SK-N-SH (cell line): ENCODE measurements around the gene YEATS4. TPM values are rescaled to one million over a fixed set of nuclear protein-coding genes. Genes with fewer than 3 reads are reported as not detected.

ENCODE experiments used
- CTCF ChIA-PET: fragments of 300-600, 350-600 bp; formaldehyde crosslinking; extraction: SDS; loops from one replicate; lab custom pipeline; 2021; lab: Yijun Ruan, JAX
- POLR2A ChIA-PET: fragments of 350-600 bp; sonication (Branson Sonifier 250); formaldehyde crosslinking; extraction: SDS; loops from one replicate; lab custom pipeline; 2020; ENCODE audit warnings: antibody characterized with exemption, inconsistent platforms; lab: Yijun Ruan, JAX
- DNase-seq: peaks from one replicate; pipeline ENCODE4 v3.0.0; 2012
- H2AFZ ChIP-seq: fragments of 200-600 bp; sonication (generic); 2 replicates; pipeline ENCODE4 v1.8.1; 2016; ENCODE audit warnings: antibody characterized with exemption, mild to moderate bottlenecking, low read depth
- H3F3A ChIP-seq: fragments of 200-600 bp; sonication (generic); replicated peaks from 2 replicates; pipeline ENCODE3; 2016; ENCODE audit warnings: antibody characterized with exemption, mild to moderate bottlenecking; ENCODE audit not compliant: insufficient read depth
- H3K27ac ChIP-seq, 2 experiments: fragments of 200-500 bp in 1 of 2; fragments of 200-600 bp in 1 of 2; sonication (Bioruptor generic) in 1 of 2; sonication (generic), shearing (Covaris generic) in 1 of 2; 2 replicates each; pipeline versions ENCODE4 v1.5.1 to v1.6.1; 2014 to 2016; ENCODE audit warnings: low read depth in 2 of 2, inconsistent platforms in 1 of 2, low read length in 1 of 2, mild to moderate bottlenecking in 1 of 2, mixed read lengths in 1 of 2
- H3K27me3 ChIP-seq: fragments of 200-600 bp; sonication (generic), shearing (Covaris generic); 2 replicates; pipeline ENCODE4 v1.6.1; 2016; ENCODE audit warnings: mixed run types; ENCODE audit not compliant: insufficient read depth
- H3K36me3 ChIP-seq, 2 experiments: fragments of 200-500 bp in 1 of 2; fragments of 200-600 bp in 1 of 2; sonication (Bioruptor generic) in 1 of 2; sonication (generic) in 1 of 2; replicated peaks in 1 of 2; 2 replicates each; pipeline versions ENCODE3 to v1.5.1; 2014 to 2016; ENCODE audit warnings: low read length in 1 of 2, mild to moderate bottlenecking in 1 of 2; ENCODE audit not compliant: insufficient read depth in 2 of 2, control insufficient read depth in 1 of 2
- H3K4me1 ChIP-seq, 2 experiments: fragments of 200-500 bp in 1 of 2; fragments of 200-600 bp in 1 of 2; sonication (Bioruptor generic) in 1 of 2; sonication (generic), shearing (Covaris generic) in 1 of 2; 2 replicates each; pipeline versions ENCODE4 v1.5.1 to v1.6.1; 2014 to 2016; ENCODE audit warnings: low read depth in 1 of 2, low read length in 1 of 2, mixed run types in 1 of 2; ENCODE audit not compliant: insufficient read depth in 2 of 2, control insufficient read depth in 1 of 2
- H3K4me2 ChIP-seq: fragments of 200-600 bp; sonication (generic), shearing (Covaris generic); 2 replicates; pipeline ENCODE4 v1.6.1; 2017; ENCODE audit warnings: mixed run types
- H3K4me3 ChIP-seq, 2 experiments: fragments of 200-500 bp in 1 of 2; fragments of 200-600 bp in 1 of 2; sonication (Bioruptor generic) in 1 of 2; sonication (generic), shearing (Covaris generic) in 1 of 2; 2 replicates each; pipeline versions ENCODE4 v1.5.1 to v1.8.1; 2014 to 2016; ENCODE audit warnings: low read depth in 2 of 2, inconsistent platforms in 1 of 2, low read length in 1 of 2, mild to moderate bottlenecking in 1 of 2, mixed read lengths in 1 of 2, moderate library complexity in 1 of 2
- H3K79me2 ChIP-seq: fragments of 200-600 bp; sonication (generic); 2 replicates; pipeline ENCODE4 v1.8.1; 2017; ENCODE audit warnings: mild to moderate bottlenecking; ENCODE audit not compliant: insufficient read depth
- H3K9ac ChIP-seq: fragments of 200-600 bp; sonication (generic); 2 replicates; pipeline ENCODE4 v1.6.1; 2017; ENCODE audit warnings: mixed run types
- H3K9me2 ChIP-seq: fragments of 200-600 bp; sonication (generic); 2 replicates; pipeline ENCODE4 v1.6.1; 2017; ENCODE audit warnings: mixed run types
- H3K9me3 ChIP-seq: fragments of 200-600 bp; sonication (generic); 2 replicates; pipeline ENCODE4 v1.6.1; 2017; ENCODE audit warnings: mixed run types, mild to moderate bottlenecking, moderate library complexity
- H4K20me1 ChIP-seq: fragments of 200-600 bp; sonication (generic); 2 replicates; pipeline ENCODE4 v1.6.1; 2017; ENCODE audit warnings: mild to moderate bottlenecking, mixed run types; ENCODE audit not compliant: insufficient read depth
- ELF1 ChIP-seq: IDR thresholded peaks from 2 replicates; pipeline ENCODE4 v1.4.0; 2012
- FOSL2 ChIP-seq: IDR thresholded peaks from 2 replicates; pipeline ENCODE4 v1.4.0; 2012; ENCODE audit warnings: low read depth, mild to moderate bottlenecking, moderate library complexity, borderline replicate concordance
- FOXJ3 ChIP-seq: sonication (generic); formaldehyde crosslinking; IDR thresholded peaks from 2 replicates; pipeline ENCODE4 v1.5.1; 2020; ENCODE audit warnings: mild to moderate bottlenecking, missing genetic modification reagents
- FOXM1 ChIP-seq: IDR thresholded peaks from 2 replicates; pipeline ENCODE4 v1.4.0; 2012; ENCODE audit warnings: low read depth, mild to moderate bottlenecking
- JUND ChIP-seq: IDR thresholded peaks from 2 replicates; pipeline ENCODE4 v1.4.0; 2012
- MEF2A ChIP-seq: IDR thresholded peaks from 2 replicates; pipeline ENCODE4 v1.4.0; 2012; ENCODE audit warnings: low read depth, borderline replicate concordance
- MXI1 ChIP-seq: IDR thresholded peaks from 2 replicates; pipeline ENCODE4 v1.6.1; 2012; ENCODE audit warnings: mild to moderate bottlenecking, low read depth, low read length, improper control_type of control experiment
- NRF1 ChIP-seq: IDR thresholded peaks from 2 replicates; pipeline ENCODE4 v1.6.1; 2012; ENCODE audit warnings: low read depth, mild to moderate bottlenecking, low read length
- POLR2AphosphoS5 ChIP-seq: IDR thresholded peaks from 2 replicates; pipeline ENCODE4 v1.6.1; 2012; ENCODE audit warnings: low read depth, low read length
- RFX5 ChIP-seq: IDR thresholded peaks from 2 replicates; pipeline ENCODE4 v1.6.1; 2012; ENCODE audit warnings: mild to moderate bottlenecking, improper control_type of control experiment, low read length
- RXRA ChIP-seq: IDR thresholded peaks from 2 replicates; pipeline ENCODE4 v1.4.0; 2012; ENCODE audit warnings: low read depth, mild to moderate bottlenecking, borderline replicate concordance
- SMC3 ChIP-seq: IDR thresholded peaks from 2 replicates; pipeline ENCODE4 v1.6.1; 2012; ENCODE audit warnings: low read depth, low read length, improper control_type of control experiment
- YY1 ChIP-seq: IDR thresholded peaks from 2 replicates; pipeline ENCODE4 v1.4.0; 2012; ENCODE audit warnings: low read depth, mild to moderate bottlenecking
- WGBS: methylation state at CpG from one replicate; pipeline ENCODE4 v1.1.6; 2017; ENCODE audit warnings: low lambda C conversion rate; 5-methylcytosine and 5-hydroxymethylcytosine counted together
- polyA plus RNA-seq, 3 experiments: library from polyadenylated mRNA; depleted of rRNA; stranded (reverse); fragments of >200 nt; gene quantifications; 2 replicates each; pipeline ENCODE4 v1.2.3, GENCODE V29; 2012
- TF ChIP-seq, protein P1 (sequence below): IDR thresholded peaks from 2 replicates; pipeline ENCODE4 v1.6.1; 2012; ENCODE audit warnings: mild to moderate bottlenecking, low read depth, low read length, moderate library complexity
- TF ChIP-seq, protein P2 (sequence below): fragments of 150-350 bp; IDR thresholded peaks from 2 replicates; pipeline ENCODE4 v1.6.1; 2017; ENCODE audit warnings: antibody characterized with exemption, low read length, low read depth, borderline replicate concordance
- TF ChIP-seq, protein P3 (sequence below): fragments of 200-600 bp; sonication (generic); IDR thresholded peaks from 2 replicates; pipeline ENCODE4 v1.6.1; 2017; ENCODE audit warnings: antibody characterized with exemption, mild to moderate bottlenecking, moderate library complexity
- TF ChIP-seq, protein P4 (sequence below): IDR thresholded peaks from 2 replicates; pipeline ENCODE4; 2012
- TF ChIP-seq, protein P5 (sequence below): IDR thresholded peaks from 2 replicates; pipeline ENCODE4 v1.4.0; 2012; ENCODE audit warnings: low read depth

The YEATS4 gene
- polyA plus RNA-seq, 1 of the 3 experiments (the other 2 are of a cell fraction), result 11.4 TPM

DNA sequence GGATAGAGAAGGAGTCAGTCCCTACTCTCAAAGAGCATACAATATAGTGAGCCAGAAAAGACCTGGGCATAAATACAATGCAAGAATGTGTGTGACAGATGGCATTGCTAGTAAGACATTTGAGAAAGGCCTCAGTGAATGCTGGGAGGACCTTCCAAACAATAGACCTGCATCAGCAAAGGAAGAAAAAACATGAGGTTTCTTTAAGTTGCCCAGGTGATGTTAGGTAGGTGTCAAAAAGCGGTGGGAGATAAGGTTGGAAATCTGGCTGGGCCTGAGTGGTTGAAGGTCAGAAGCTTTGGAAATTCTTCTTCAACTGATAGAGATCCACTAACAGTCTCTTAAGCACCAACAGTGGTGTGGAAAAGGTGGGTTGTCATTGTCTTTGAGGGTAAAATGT is 60.2 kb downstream of the YEATS4 start:
- Histone ChIP-seq H3K4me3 (no peak overlapping the region), H3K9ac (no peak overlapping the region), H3K36me3 (no peaks in the 10 kb centered on the region), H3F3A (peaks cover 6% of the 10 kb centered on the region), H3K9me2 (no peaks in the 10 kb centered on the region), H3K4me1 (peaks cover 5 to 8% of the 10 kb centered on the region in 2 experiments; a peak in 3 of 4 replicates), H4K20me1 (no peaks in the 10 kb centered on the region), H3K9me3 (no peaks in the 10 kb centered on the region), H3K4me2 (no peak overlapping the region), H3K27ac (no peak overlapping the region), H3K79me2 (no peaks in the 10 kb centered on the region), H2AFZ (no peak overlapping the region), H3K27me3 (no peaks in the 10 kb centered on the region)
- CTCF ChIA-PET, result interaction anchor here (1.2 kb wide), 1 partner anchor 28 kb away, joined by 3 read pairs; no protein-coding TSS in a partner anchor
- 89% methylated on average over 1 of the region's 1 CpG for whole genome bisulfite sequencing
- POLR2A ChIA-PET, result interaction anchor here (0.7 kb wide), 1 partner anchor 26 kb away, joined by 6 read pairs; no protein-coding TSS in a partner anchor
- no peak for DNase-seq
- TF ChIP-seq, protein P1, sequence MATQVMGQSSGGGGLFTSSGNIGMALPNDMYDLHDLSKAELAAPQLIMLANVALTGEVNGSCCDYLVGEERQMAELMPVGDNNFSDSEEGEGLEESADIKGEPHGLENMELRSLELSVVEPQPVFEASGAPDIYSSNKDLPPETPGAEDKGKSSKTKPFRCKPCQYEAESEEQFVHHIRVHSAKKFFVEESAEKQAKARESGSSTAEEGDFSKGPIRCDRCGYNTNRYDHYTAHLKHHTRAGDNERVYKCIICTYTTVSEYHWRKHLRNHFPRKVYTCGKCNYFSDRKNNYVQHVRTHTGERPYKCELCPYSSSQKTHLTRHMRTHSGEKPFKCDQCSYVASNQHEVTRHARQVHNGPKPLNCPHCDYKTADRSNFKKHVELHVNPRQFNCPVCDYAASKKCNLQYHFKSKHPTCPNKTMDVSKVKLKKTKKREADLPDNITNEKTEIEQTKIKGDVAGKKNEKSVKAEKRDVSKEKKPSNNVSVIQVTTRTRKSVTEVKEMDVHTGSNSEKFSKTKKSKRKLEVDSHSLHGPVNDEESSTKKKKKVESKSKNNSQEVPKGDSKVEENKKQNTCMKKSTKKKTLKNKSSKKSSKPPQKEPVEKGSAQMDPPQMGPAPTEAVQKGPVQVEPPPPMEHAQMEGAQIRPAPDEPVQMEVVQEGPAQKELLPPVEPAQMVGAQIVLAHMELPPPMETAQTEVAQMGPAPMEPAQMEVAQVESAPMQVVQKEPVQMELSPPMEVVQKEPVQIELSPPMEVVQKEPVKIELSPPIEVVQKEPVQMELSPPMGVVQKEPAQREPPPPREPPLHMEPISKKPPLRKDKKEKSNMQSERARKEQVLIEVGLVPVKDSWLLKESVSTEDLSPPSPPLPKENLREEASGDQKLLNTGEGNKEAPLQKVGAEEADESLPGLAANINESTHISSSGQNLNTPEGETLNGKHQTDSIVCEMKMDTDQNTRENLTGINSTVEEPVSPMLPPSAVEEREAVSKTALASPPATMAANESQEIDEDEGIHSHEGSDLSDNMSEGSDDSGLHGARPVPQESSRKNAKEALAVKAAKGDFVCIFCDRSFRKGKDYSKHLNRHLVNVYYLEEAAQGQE, result no peak
- TF ChIP-seq FOSL2, result no peak
- no peak for TF ChIP-seq RFX5
- no peak for TF ChIP-seq ELF1
- no peak for TF ChIP-seq POLR2AphosphoS5

DNA sequence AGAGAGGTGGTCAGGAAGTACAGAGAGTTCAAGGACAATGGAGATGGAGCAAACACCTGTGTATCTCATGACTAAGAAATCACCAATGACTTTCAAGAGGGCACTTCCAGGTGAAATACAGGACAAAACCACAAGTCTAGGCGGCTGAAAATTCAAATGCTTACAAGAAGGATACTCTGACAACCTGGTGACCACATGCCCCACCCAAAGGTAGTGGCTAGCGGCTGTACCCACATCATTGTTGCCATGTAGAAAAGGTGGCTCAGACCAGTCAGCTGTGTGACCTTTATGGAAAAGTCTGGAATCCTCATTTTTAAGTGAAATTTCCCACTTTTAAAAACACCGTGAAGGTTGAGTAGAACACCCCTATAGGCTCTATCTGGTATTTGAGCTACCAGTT is 62.0 kb downstream of the YEATS4 start:
- no peak overlapping the region for H3K27ac ChIP-seq
- ChIA-PET POLR2A (no interaction called here), CTCF (interaction anchor here (1.1 kb wide), 2 partner anchors 92 to 317 kb away, joined by 3 read pairs; partner anchors contain the start of gene RAB3IP)
- no peaks in the 10 kb centered on the region for H3F3A ChIP-seq
- no peaks in the 10 kb centered on the region for H3K9me2 ChIP-seq
- no peak overlapping the region for H3K9ac ChIP-seq
- 94% methylated on average over 3 of the region's 3 CpGs for WGBS
- no peaks in the 10 kb centered on the region for H4K20me1 ChIP-seq
- no peaks in the 10 kb centered on the region for H3K27me3 ChIP-seq
- no peak overlapping the region for H3K4me2 ChIP-seq
- H3K36me3 ChIP-seq, result no peaks in the 10 kb centered on the region
- no peak overlapping the region for H3K4me3 ChIP-seq
- DNase-seq, result no peak
- no peaks in the 10 kb centered on the region for H3K9me3 ChIP-seq
- H2AFZ ChIP-seq, result no peak overlapping the region
- H3K79me2 ChIP-seq, result no peaks in the 10 kb centered on the region
- peaks cover 0 to under 1% of the 10 kb centered on the region in 2 experiments; a peak in 1 of 4 replicates for H3K4me1 ChIP-seq
- TF ChIP-seq SMC3 (no peak), JUND (no peak), NRF1 (no peak), RXRA (no peak), FOXJ3 (no peak), YY1 (no peak), MXI1 (no peak), FOXM1 (no peak), MEF2A (no peak)
- TF ChIP-seq, protein P2, sequence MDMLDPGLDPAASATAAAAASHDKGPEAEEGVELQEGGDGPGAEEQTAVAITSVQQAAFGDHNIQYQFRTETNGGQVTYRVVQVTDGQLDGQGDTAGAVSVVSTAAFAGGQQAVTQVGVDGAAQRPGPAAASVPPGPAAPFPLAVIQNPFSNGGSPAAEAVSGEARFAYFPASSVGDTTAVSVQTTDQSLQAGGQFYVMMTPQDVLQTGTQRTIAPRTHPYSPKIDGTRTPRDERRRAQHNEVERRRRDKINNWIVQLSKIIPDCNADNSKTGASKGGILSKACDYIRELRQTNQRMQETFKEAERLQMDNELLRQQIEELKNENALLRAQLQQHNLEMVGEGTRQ, result no peak
- TF ChIP-seq, protein P3, sequence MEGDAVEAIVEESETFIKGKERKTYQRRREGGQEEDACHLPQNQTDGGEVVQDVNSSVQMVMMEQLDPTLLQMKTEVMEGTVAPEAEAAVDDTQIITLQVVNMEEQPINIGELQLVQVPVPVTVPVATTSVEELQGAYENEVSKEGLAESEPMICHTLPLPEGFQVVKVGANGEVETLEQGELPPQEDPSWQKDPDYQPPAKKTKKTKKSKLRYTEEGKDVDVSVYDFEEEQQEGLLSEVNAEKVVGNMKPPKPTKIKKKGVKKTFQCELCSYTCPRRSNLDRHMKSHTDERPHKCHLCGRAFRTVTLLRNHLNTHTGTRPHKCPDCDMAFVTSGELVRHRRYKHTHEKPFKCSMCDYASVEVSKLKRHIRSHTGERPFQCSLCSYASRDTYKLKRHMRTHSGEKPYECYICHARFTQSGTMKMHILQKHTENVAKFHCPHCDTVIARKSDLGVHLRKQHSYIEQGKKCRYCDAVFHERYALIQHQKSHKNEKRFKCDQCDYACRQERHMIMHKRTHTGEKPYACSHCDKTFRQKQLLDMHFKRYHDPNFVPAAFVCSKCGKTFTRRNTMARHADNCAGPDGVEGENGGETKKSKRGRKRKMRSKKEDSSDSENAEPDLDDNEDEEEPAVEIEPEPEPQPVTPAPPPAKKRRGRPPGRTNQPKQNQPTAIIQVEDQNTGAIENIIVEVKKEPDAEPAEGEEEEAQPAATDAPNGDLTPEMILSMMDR, result no peak
- TF ChIP-seq, protein P4, sequence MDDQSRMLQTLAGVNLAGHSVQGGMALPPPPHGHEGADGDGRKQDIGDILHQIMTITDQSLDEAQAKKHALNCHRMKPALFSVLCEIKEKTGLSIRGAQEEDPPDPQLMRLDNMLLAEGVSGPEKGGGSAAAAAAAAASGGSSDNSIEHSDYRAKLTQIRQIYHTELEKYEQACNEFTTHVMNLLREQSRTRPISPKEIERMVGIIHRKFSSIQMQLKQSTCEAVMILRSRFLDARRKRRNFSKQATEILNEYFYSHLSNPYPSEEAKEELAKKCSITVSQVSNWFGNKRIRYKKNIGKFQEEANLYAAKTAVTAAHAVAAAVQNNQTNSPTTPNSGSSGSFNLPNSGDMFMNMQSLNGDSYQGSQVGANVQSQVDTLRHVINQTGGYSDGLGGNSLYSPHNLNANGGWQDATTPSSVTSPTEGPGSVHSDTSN, result no peak
- TF ChIP-seq, protein P5, sequence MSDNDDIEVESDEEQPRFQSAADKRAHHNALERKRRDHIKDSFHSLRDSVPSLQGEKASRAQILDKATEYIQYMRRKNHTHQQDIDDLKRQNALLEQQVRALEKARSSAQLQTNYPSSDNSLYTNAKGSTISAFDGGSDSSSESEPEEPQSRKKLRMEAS, result no peak
